GM12864 (cell line): ENCODE results near the gene TCF12.

Experiments
- DNase-seq: peaks from one replicate; pipeline ENCODE4 v3.0.0-alpha.2; 2011; ENCODE audit warnings: low read depth
- H3K4me3 ChIP-seq: 2 replicates; pipeline ENCODE4 v1.5.1; 2011; ENCODE audit warnings: mild to moderate bottlenecking, low read depth, low read length, control low read depth
- TF ChIP-seq, protein P1 (sequence below): IDR thresholded peaks from 2 replicates; pipeline ENCODE4 v1.5.1; 2011; ENCODE audit warnings: low read depth, mild to moderate bottlenecking, moderate library complexity, low read length, control low read depth, inconsistent platforms; ENCODE audit errors: missing control alignments

The TCF12 gene

DNA sequence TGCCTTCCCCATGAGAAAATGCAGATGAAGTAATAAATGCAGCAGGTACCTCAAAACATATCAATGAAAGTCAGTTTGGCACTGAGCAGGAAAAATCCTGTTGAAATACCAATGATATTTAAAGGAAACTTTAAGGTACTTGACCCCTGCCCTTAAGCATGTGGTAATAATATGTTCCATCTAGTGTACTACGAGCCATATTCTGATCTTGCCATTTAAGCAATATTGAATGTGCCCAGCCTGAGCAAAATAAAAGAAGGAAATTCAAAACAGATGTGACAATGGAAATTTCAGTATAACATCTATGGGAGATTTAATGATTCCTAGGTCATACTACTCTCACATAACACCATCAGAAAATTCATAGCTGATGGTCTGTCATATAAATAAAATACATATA is 266.1 kb downstream of the TCF12 start:
- DNase-seq = no peak
- H3K4me3 ChIP-seq = no peak overlapping the region
- TF ChIP-seq, protein P1, sequence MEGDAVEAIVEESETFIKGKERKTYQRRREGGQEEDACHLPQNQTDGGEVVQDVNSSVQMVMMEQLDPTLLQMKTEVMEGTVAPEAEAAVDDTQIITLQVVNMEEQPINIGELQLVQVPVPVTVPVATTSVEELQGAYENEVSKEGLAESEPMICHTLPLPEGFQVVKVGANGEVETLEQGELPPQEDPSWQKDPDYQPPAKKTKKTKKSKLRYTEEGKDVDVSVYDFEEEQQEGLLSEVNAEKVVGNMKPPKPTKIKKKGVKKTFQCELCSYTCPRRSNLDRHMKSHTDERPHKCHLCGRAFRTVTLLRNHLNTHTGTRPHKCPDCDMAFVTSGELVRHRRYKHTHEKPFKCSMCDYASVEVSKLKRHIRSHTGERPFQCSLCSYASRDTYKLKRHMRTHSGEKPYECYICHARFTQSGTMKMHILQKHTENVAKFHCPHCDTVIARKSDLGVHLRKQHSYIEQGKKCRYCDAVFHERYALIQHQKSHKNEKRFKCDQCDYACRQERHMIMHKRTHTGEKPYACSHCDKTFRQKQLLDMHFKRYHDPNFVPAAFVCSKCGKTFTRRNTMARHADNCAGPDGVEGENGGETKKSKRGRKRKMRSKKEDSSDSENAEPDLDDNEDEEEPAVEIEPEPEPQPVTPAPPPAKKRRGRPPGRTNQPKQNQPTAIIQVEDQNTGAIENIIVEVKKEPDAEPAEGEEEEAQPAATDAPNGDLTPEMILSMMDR = no peak

DNA sequence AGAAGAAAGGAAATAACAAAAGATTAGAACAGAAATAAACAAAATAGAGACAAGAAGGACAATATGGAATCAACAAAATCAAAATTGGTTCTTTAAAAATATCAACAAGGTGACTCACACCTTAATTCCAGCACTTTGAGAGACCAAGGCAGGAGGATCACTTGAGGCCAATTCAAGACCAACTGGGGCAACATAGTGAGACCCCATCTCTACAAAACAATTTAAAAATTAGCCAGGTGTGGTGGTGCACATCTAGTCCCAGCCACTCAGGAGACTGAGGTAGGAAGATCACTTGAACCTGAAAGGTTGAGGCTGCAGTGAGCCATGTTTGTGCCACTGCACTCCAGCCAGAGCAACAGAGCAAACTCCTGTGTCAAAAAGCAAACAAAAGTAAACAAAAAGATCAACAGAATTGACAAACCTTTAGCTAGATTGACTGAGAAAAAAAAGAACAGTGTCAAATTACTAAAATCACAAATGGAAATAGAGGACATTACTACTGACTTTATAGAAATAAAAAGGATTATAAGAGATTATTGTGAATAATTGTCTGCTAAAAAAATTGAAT is 267.1 kb downstream of the TCF12 start:
- TF ChIP-seq, protein P1 = no peak
- DNase-seq = no peak
- no peak overlapping the region for H3K4me3 ChIP-seq

DNA sequence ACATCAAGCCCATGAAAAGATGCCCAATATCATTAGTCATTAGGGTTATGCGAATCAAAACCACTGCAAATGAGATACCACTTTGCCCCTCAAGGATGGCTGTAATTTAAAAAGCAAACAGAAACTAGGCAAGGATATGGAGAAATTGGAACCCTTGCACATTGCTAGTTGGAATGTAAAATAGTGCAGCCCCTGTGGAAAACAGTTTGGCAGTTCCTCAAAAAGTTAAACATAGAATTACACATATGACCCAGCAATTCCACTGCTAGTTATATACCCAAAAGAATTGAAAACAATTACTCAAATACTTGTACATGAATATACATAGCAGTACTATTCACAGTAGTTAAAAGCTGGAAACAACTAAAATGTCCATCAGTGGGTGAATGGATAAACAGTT is 271.0 kb downstream of the TCF12 start:
- H3K4me3 ChIP-seq = no peak overlapping the region
- DNase-seq = no peak
- TF ChIP-seq, protein P1 = no peak

- TF ChIP-seq, protein P1 = no peak
- DNase-seq = no peak
- no peak overlapping the region for H3K4me3 ChIP-seq
Observed at GRCh38 chr15:57190208-57190607, 271.8 kb downstream of the TCF12 start.

DNA sequence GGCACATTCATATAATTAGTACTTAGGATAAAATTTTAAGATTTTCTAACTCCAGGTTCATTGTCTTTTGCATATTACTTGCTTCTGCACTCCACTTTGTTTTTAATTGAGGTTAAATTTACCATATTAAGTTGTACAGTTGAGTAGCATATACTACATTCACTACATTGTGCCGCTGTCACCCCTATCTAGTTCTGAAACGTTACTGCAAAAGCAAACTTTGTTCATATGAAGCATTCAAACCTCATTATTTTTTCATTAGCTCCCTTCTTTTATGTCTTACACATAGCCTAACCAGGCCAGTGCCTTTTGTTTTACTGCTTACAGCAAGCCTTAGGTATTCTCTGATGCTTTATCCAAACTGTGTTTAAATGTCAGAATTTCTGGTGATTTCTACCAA is 274.7 kb downstream of the TCF12 start:
- TF ChIP-seq, protein P1 = no peak
- DNase-seq = no peak
- H3K4me3 ChIP-seq = no peak overlapping the region

DNA sequence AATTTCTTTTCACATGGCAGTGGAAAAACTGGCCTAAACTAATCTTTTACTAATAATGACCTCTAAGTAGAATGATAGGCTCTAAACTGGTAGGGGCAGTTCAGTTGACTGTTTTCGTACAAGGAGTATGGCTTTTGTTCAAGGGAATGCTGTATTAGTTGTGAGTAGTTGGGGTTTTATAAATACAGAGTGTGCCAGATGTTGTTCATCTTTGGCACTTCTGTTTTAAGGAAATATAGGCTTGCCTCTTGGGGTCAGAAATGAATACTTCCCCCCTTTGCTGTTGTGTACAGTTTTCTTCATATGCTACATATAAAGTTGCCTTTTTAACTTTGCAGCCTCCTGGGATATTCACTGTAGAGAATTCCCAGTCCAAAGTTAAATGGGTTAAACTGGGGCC is 276.9 kb downstream of the TCF12 start:
- DNase-seq = no peak
- H3K4me3 ChIP-seq = no peak overlapping the region
- TF ChIP-seq, protein P1 = no peak

DNA sequence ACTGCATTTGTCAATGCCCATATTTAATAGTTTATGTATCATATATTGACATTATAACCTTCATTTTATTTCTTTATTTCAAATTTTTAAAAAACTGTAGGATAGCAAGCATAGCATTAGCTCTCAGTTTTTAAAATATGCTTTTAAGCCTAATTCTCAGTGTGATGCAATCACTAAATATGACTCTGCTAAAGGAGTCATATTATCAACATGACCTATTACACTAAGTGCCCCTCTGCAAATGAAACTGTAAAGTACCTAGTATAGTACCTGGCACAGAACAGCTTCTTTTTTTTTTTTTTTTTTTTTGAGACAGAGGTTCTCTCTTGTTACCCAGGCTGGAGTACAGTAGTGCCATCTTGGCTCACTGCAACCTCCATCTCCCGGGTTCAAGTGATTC is 278.4 kb downstream of the TCF12 start:
- no peak overlapping the region for H3K4me3 ChIP-seq
- TF ChIP-seq, protein P1 = no peak
- DNase-seq = no peak
